IMR-90 (cell line): ENCODE results near the gene APPL2. TPM values are rescaled to one million over a fixed set of nuclear protein-coding genes. Genes with fewer than 3 reads are reported as not detected.

Experiments used
- ATAC-seq: fragments of 200-7000 bp; cut with Tn5 transposase; 2 replicates; pipeline ENCODE4 v1.9.1; 2020; ENCODE audit warnings: low read depth, mild to moderate bottlenecking, moderate library complexity
- BruUV-seq: library from RNA; stranded (reverse); fragments of 400-500 nt; replicated peaks from 2 replicates; lab custom pipeline; 2021; lab: Mats Ljungman, UMichigan
- CTCF ChIA-PET: fragments of 300-600 bp; formaldehyde crosslinking; extraction: SDS; loops from one replicate; lab custom pipeline; 2021; ENCODE audit warnings: antibody characterized with exemption; lab: Yijun Ruan, JAX
- POLR2A ChIA-PET: fragments of 300-600 bp; sonication (Branson Sonifier 250); formaldehyde crosslinking; loops from one replicate; lab custom pipeline; 2022; ENCODE audit warnings: antibody characterized with exemption; ENCODE audit not compliant: unreplicated experiment; lab: Charles Lee
- DNase-seq: peaks from one replicate; pipeline ENCODE4 v3.0.0; 2013
- H2AFZ ChIP-seq: replicated peaks from 2 replicates; pipeline ENCODE3; 2013; ENCODE audit warnings: low read length, mild to moderate bottlenecking; ENCODE audit not compliant: poor library complexity
- H2AK5ac ChIP-seq: 2 replicates; pipeline ENCODE4 v1.6.1; 2013; ENCODE audit warnings: low read depth, low read length, inconsistent platforms
- H2AK9ac ChIP-seq: replicated peaks from 2 replicates; pipeline ENCODE3; 2013; ENCODE audit warnings: mild to moderate bottlenecking, low read depth, low read length, moderate library complexity; ENCODE audit not compliant: poor library complexity
- H2BK120ac ChIP-seq: 2 replicates; pipeline ENCODE4 v1.6.1; 2013; ENCODE audit warnings: low read depth, low read length, inconsistent platforms
- H2BK15ac ChIP-seq: 3 replicates; pipeline ENCODE4 v1.6.1; 2013; ENCODE audit warnings: low read depth, low read length, inconsistent platforms
- H2BK20ac ChIP-seq: 2 replicates; pipeline ENCODE4 v1.6.1; 2013; ENCODE audit warnings: low read depth, mild to moderate bottlenecking, inconsistent platforms, low read length, moderate library complexity
- H2BK5ac ChIP-seq: 2 replicates; pipeline ENCODE4 v1.6.1; 2013; ENCODE audit warnings: mild to moderate bottlenecking, low read depth, low read length, inconsistent platforms; ENCODE audit not compliant: poor library complexity, severe bottlenecking
- H3K14ac ChIP-seq: replicated peaks from 2 replicates; pipeline ENCODE4 v1.6.1; 2013; ENCODE audit warnings: low read depth, low read length, inconsistent platforms
- H3K18ac ChIP-seq: 2 replicates; pipeline ENCODE4 v1.6.1; 2013; ENCODE audit warnings: low read depth, low read length, control low read depth
- H3K23ac ChIP-seq: 2 replicates; pipeline ENCODE4 v1.6.1; 2013; ENCODE audit warnings: low read depth, low read length, inconsistent platforms
- H3K27ac ChIP-seq: 2 replicates; pipeline ENCODE4 v1.5.1; 2013; ENCODE audit warnings: mild to moderate bottlenecking, control low read depth, low read length; ENCODE audit not compliant: insufficient read depth
- H3K27me3 ChIP-seq: 2 replicates; pipeline ENCODE4 v1.6.1; 2013; ENCODE audit warnings: low read length; ENCODE audit not compliant: control insufficient read depth, insufficient read depth
- H3K36me3 ChIP-seq: 2 replicates; pipeline ENCODE4 v1.6.1; 2013; ENCODE audit warnings: low read length, mixed read lengths; ENCODE audit not compliant: control insufficient read depth, insufficient read depth
- H3K4ac ChIP-seq: 2 replicates; pipeline ENCODE4 v1.6.1; 2013; ENCODE audit warnings: low read depth, low read length, inconsistent platforms
- H3K4me1 ChIP-seq: 2 replicates; pipeline ENCODE4 v1.6.1; 2013; ENCODE audit warnings: low read length, mixed read lengths; ENCODE audit not compliant: control insufficient read depth, insufficient read depth
- H3K4me2 ChIP-seq: 2 replicates; pipeline ENCODE4 v1.6.1; 2013; ENCODE audit warnings: low read depth, mild to moderate bottlenecking, control low read depth, low read length, moderate library complexity
- H3K4me3 ChIP-seq: 2 replicates; pipeline ENCODE4 v1.5.1; 2013; ENCODE audit warnings: low read depth, mild to moderate bottlenecking, control low read depth, low read length, moderate library complexity; ENCODE audit not compliant: insufficient read depth
- H3K56ac ChIP-seq: 2 replicates; pipeline ENCODE4 v1.6.1; 2013; ENCODE audit warnings: low read length, inconsistent platforms; ENCODE audit not compliant: insufficient read depth; ENCODE audit errors: extremely low read depth
- H3K79me1 ChIP-seq, 2 experiments: 2 replicates each; pipeline ENCODE4 v1.6.1; 2013; ENCODE audit warnings: low read length in 2 of 2, inconsistent platforms in 1 of 2, low read depth in 1 of 2
- H3K9ac ChIP-seq: 2 replicates; pipeline ENCODE4 v1.6.1; 2013; ENCODE audit warnings: low read depth, low read length, control low read depth
- H3K9me1 ChIP-seq: 2 replicates; pipeline ENCODE4 v1.6.1; 2013; ENCODE audit warnings: low read length, inconsistent platforms; ENCODE audit not compliant: insufficient read depth
- H3K9me3 ChIP-seq: 2 replicates; pipeline ENCODE4 v1.6.1; 2013; ENCODE audit warnings: low read length; ENCODE audit not compliant: control insufficient read depth, insufficient read depth
- H4K20me1 ChIP-seq: 2 replicates; pipeline ENCODE4 v1.6.1; 2013; ENCODE audit warnings: low read length, inconsistent platforms; ENCODE audit not compliant: insufficient read depth
- H4K5ac ChIP-seq: 2 replicates; pipeline ENCODE4 v1.6.1; 2013; ENCODE audit warnings: mild to moderate bottlenecking, low read depth, low read length, control low read depth
- H4K8ac ChIP-seq, 2 experiments: 2 replicates each; pipeline ENCODE4 v1.6.1; 2013; ENCODE audit warnings: low read depth in 2 of 2, low read length in 2 of 2, control low read depth in 1 of 2, inconsistent platforms in 1 of 2
- H4K91ac ChIP-seq: 2 replicates; pipeline ENCODE4 v1.6.1; 2013; ENCODE audit warnings: low read depth, low read length, inconsistent platforms; ENCODE audit not compliant: insufficient read depth
- BHLHE40 ChIP-seq: fragments of 150-350 bp; IDR thresholded peaks from 2 replicates; pipeline ENCODE4 v1.6.1; 2016; ENCODE audit warnings: mild to moderate bottlenecking, low read depth, low read length
- CEBPB ChIP-seq: IDR thresholded peaks from 2 replicates; pipeline ENCODE4 v1.6.1; 2012; ENCODE audit warnings: low read depth, low read length, improper control_type of control experiment
- CHD1 ChIP-seq: IDR thresholded peaks from 2 replicates; pipeline ENCODE4 v1.6.1; 2012; ENCODE audit warnings: low read depth, low read length, improper control_type of control experiment
- FOS ChIP-seq: fragments of 150-350 bp; IDR thresholded peaks from 2 replicates; pipeline ENCODE4 v1.6.1; 2016; ENCODE audit warnings: low read depth, low read length
- MAZ ChIP-seq: IDR thresholded peaks from 2 replicates; pipeline ENCODE4 v1.6.1; 2012; ENCODE audit warnings: low read depth, mild to moderate bottlenecking, low read length, improper control_type of control experiment, moderate library complexity, borderline replicate concordance
- MXI1 ChIP-seq: IDR thresholded peaks from 2 replicates; pipeline ENCODE4 v1.6.1; 2012; ENCODE audit warnings: low read depth, mild to moderate bottlenecking, low read length, moderate library complexity, borderline replicate concordance
- NFE2L2 ChIP-seq: fragments of 150-350 bp; IDR thresholded peaks from 2 replicates; pipeline ENCODE4 v1.6.1; 2016; ENCODE audit warnings: low read depth, mild to moderate bottlenecking, low read length
- POLR2A ChIP-seq: IDR thresholded peaks from 2 replicates; pipeline ENCODE4 v1.6.1; 2012; ENCODE audit warnings: mild to moderate bottlenecking, low read depth, low read length
- RAD21 ChIP-seq: IDR thresholded peaks from 2 replicates; pipeline ENCODE4 v1.6.1; 2012; ENCODE audit warnings: low read length, improper control_type of control experiment
- RCOR1 ChIP-seq: IDR thresholded peaks from 2 replicates; pipeline ENCODE4 v1.6.1; 2012; ENCODE audit warnings: mild to moderate bottlenecking, low read length, improper control_type of control experiment; ENCODE audit not compliant: insufficient replicate concordance
- RFX5 ChIP-seq: IDR thresholded peaks from 2 replicates; pipeline ENCODE4 v1.8.0; 2012; ENCODE audit warnings: low read depth, mild to moderate bottlenecking, low read length, moderate library complexity
- SMC3 ChIP-seq: fragments of 150-350 bp; IDR thresholded peaks from 2 replicates; pipeline ENCODE4 v1.6.1; 2016; ENCODE audit warnings: low read depth, mild to moderate bottlenecking, antibody characterized with exemption, low read length, moderate library complexity
- USF2 ChIP-seq: fragments of 150-350 bp; IDR thresholded peaks from 2 replicates; pipeline ENCODE4 v1.6.1; 2017; ENCODE audit warnings: mild to moderate bottlenecking, antibody characterized with exemption, low read length, low read depth
- WGBS, 2 experiments: methylation state at CpG; one replicate each; pipeline versions ENCODE4 v1.1.5 to v1.1.7; 2013; ENCODE audit warnings: missing lambda C conversion rate in 2 of 2; ENCODE audit not compliant: insufficient read length in 1 of 2; ENCODE audit errors: extremely low coverage in 2 of 2; 5-methylcytosine and 5-hydroxymethylcytosine counted together
- dilution Hi-C: fragments of 300-500 bp; cut with HindIII; formaldehyde crosslinking; loops from one replicate; pipeline ENCODE4 v1.14.3; 2018; ENCODE audit warnings: low sequenced_read_pairs; ENCODE audit not compliant: unreplicated experiment
- in situ Hi-C: fragments of 300-500 bp; cut with MboI; formaldehyde crosslinking; loops from 3 replicates; pipeline ENCODE4 v1.14.3; 2019; ENCODE audit warnings: low sequenced_read_pairs, inconsistent platforms, mixed read lengths
- intact Hi-C: fragments of 100-400 bp; cut with micrococcal nuclease; formaldehyde crosslinking; loops from 2 replicates; pipeline ENCODE4 v1.10.0; 2022
- polyA plus RNA-seq, 3 experiments: library from polyadenylated mRNA; depleted of rRNA; stranded (reverse); fragments of >200 nt; gene quantifications; 2 replicates each; pipeline ENCODE4 v1.2.3, GENCODE V29; 2012; ENCODE audit warnings: low replicate concordance in 1 of 3
- total RNA-seq: library from RNA; depleted of rRNA; stranded (reverse); fragments of >200 nt; gene quantifications from 2 replicates; pipeline ENCODE4 v1.2.3, GENCODE V29; 2012
- TF ChIP-seq, protein P1 (sequence below): conservative IDR thresholded peaks from 2 replicates; pipeline ENCODE4 v1.5.1; 2012; ENCODE audit warnings: mild to moderate bottlenecking, low read depth, low read length, improper control_type of control experiment
- TF ChIP-seq, protein P2 (sequence below): fragments of 150-350 bp; IDR thresholded peaks from 2 replicates; pipeline ENCODE4 v1.6.1; 2016; ENCODE audit warnings: low read depth, mild to moderate bottlenecking, low read length, moderate library complexity, borderline replicate concordance

The APPL2 gene
- total and polyA plus RNA-seq, 2 of the 4 experiments (the other 2 are of a cell fraction), result 42.3 to 65.8 TPM

DNA sequence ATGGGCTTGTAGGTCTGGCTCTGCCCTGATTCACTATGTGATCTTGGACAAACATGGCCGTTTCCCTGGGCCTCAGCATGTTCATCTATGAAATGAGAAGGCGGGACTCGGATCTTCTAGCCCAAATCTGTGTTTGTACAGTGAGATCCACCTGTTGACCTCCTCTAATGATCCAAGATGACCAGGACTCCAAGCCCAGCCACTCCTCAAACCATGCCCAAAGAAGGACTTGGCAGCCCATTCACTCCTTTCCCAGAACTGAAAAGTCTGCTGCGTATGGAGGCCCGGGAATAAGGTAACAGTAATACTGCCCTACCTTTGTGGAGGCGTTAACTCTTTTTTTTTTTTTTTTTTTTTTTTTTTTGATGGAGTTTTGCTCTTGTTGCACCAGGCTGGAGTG lies 39.9 kb downstream of the APPL2 start:
- Histone ChIP-seq H3K27ac (no peak overlapping the region), H2BK120ac (no peak overlapping the region), H3K79me1 (peaks cover 4 to 50% of the 10 kb centered on the region in 2 experiments; a peak in 3 of 4 replicates), H4K20me1 (peaks cover 6% of the 10 kb centered on the region; the same call in 1 of the 2 replicates), H2AK9ac (no peak overlapping the region), H4K91ac (no peak overlapping the region), H3K56ac (no peak overlapping the region), H2AFZ (no peak overlapping the region), H3K4me1 (peaks cover 5% of the 10 kb centered on the region), H4K8ac (no peak overlapping the region), H3K4ac (no peak overlapping the region), H3K9ac (no peak overlapping the region), H4K5ac (no peak overlapping the region), H3K4me2 (no peak overlapping the region), H3K27me3 (no peaks in the 10 kb centered on the region), H3K36me3 (peaks cover 68% of the 10 kb centered on the region), H3K14ac (no peak overlapping the region), H3K9me3 (no peaks in the 10 kb centered on the region), H2BK5ac (no peak overlapping the region), H2BK15ac (no peak overlapping the region), H3K9me1 (peaks cover 28% of the 10 kb centered on the region), H3K4me3 (no peak overlapping the region), H3K23ac (no peak overlapping the region), H2BK20ac (no peak overlapping the region), H3K18ac (no peak overlapping the region), H2AK5ac (no peak overlapping the region)
- in situ Hi-C loops, result no loop called here
- POLR2A ChIA-PET, result no interaction called here
- no peak for DNase-seq
- dilution Hi-C loops, result no loop called here
- no TSS peak for BruUV-seq
- CTCF ChIA-PET, result no interaction called here
- no peak for ATAC-seq
- intact Hi-C loops, result no loop called here
- TF ChIP-seq, protein P1, sequence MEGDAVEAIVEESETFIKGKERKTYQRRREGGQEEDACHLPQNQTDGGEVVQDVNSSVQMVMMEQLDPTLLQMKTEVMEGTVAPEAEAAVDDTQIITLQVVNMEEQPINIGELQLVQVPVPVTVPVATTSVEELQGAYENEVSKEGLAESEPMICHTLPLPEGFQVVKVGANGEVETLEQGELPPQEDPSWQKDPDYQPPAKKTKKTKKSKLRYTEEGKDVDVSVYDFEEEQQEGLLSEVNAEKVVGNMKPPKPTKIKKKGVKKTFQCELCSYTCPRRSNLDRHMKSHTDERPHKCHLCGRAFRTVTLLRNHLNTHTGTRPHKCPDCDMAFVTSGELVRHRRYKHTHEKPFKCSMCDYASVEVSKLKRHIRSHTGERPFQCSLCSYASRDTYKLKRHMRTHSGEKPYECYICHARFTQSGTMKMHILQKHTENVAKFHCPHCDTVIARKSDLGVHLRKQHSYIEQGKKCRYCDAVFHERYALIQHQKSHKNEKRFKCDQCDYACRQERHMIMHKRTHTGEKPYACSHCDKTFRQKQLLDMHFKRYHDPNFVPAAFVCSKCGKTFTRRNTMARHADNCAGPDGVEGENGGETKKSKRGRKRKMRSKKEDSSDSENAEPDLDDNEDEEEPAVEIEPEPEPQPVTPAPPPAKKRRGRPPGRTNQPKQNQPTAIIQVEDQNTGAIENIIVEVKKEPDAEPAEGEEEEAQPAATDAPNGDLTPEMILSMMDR, result no peak
- TF ChIP-seq MXI1 (no peak), BHLHE40 (no peak), RCOR1 (no peak), CHD1 (no peak), RFX5 (no peak), RAD21 (no peak), MAZ (no peak), NFE2L2 (no peak), USF2 (no peak), FOS (no peak), SMC3 (no peak), CEBPB (no peak), POLR2A (no peak)
- TF ChIP-seq, protein P2, sequence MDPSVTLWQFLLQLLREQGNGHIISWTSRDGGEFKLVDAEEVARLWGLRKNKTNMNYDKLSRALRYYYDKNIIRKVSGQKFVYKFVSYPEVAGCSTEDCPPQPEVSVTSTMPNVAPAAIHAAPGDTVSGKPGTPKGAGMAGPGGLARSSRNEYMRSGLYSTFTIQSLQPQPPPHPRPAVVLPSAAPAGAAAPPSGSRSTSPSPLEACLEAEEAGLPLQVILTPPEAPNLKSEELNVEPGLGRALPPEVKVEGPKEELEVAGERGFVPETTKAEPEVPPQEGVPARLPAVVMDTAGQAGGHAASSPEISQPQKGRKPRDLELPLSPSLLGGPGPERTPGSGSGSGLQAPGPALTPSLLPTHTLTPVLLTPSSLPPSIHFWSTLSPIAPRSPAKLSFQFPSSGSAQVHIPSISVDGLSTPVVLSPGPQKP, result no peak
- WGBS, 2 experiments, result no CpG with 5 or more reads among the region's 6 CpGs
